ENCODE measurements around the gene TRPM5.

DNA sequence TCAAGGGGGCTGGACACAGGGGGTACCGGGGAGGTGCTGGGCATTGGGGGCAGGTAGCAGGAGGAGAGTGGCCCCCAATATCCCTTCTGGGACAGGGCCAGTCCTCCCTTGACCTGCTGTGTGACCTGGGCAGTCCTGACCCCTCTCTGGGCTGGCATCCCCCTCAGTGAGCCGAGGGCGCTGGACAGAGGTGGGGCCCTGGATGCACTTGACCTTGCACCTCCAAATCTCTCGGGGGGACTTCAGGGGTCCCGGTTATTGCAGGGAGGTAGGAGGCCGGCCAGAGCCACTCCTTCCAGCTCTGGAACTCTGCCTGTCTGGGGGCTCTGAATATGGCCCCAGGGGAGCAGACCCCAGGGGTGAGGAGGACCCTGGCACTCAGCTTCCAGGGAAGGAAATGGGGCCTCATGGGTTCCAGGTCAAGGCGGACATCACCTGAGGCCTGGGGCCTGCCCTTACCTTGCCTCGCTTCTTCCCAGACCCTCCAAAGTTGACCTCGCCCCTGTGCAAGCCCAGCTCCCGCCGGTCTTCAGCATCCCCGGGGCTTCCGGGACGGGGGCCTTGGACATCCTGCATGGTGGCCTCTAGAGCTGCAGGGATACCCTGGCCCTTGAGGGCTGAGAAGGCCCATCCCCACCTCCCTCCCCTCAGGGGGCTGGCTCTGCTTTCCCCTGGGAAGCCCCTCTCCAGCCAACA is 21.7 kb downstream of the TRPM5 start:
- TF ChIP-seq, protein P1, sequence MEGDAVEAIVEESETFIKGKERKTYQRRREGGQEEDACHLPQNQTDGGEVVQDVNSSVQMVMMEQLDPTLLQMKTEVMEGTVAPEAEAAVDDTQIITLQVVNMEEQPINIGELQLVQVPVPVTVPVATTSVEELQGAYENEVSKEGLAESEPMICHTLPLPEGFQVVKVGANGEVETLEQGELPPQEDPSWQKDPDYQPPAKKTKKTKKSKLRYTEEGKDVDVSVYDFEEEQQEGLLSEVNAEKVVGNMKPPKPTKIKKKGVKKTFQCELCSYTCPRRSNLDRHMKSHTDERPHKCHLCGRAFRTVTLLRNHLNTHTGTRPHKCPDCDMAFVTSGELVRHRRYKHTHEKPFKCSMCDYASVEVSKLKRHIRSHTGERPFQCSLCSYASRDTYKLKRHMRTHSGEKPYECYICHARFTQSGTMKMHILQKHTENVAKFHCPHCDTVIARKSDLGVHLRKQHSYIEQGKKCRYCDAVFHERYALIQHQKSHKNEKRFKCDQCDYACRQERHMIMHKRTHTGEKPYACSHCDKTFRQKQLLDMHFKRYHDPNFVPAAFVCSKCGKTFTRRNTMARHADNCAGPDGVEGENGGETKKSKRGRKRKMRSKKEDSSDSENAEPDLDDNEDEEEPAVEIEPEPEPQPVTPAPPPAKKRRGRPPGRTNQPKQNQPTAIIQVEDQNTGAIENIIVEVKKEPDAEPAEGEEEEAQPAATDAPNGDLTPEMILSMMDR (IDR thresholded peaks at IDR 0.05; ENCODE audit: low read length), result no peak
- no peak for TF ChIP-seq EZH2phosphoT487 (IDR thresholded peaks at IDR 0.05; ENCODE audit: low read length)

All from MM.1S (cell line).